ENCODE results near the gene SNRPD3.
A peak's percentile ranks its signal among the peaks of the same experiment; 100 is the strongest.
"Not testable (repeated sequence)": the region's sequence is repeated elsewhere in the genome, so short reads cannot be mapped to it uniquely, and the experiment has no call there.

The SNRPD3 gene

GRCh38 chr22:24535348-24535747, 20.5 kb upstream of the SNRPD3 start:
- no peak for DNase-seq

GRCh38 chr22:24536089-24536488, 19.7 kb upstream of the SNRPD3 start:
- no peak for DNase-seq

GRCh38 chr22:24540470-24540869, 15.3 kb upstream of the SNRPD3 start:
- no peak for DNase-seq

GRCh38 chr22:24541681-24542515, 13.9 kb upstream of the SNRPD3 start:
- no peak for DNase-seq

- DNase-seq, result no peak
These were observed 13.2 kb upstream of the SNRPD3 start for GRCh38 chr22:24542641-24543040.

GRCh38 chr22:24543185-24543601, 12.6 kb upstream of the SNRPD3 start:
- DNase-seq, result no peak

GRCh38 chr22:24543679-24544243, 12.0 kb upstream of the SNRPD3 start:
- DNase-seq, result no peak

- no peak for DNase-seq
These were observed 7.0 kb upstream of the SNRPD3 start for GRCh38 chr22:24548812-24549211.

GRCh38 chr22:24550028-24550901, 5.5 kb upstream of the SNRPD3 start:
- no peak for DNase-seq

- DNase-seq, result no peak
These were observed 4.8 kb upstream of the SNRPD3 start for GRCh38 chr22:24550902-24551435.

- not testable (repeated sequence) for DNase-seq
These were observed 3.1 kb upstream of the SNRPD3 start for GRCh38 chr22:24552503-24553286.

GRCh38 chr22:24553597-24554312, 2.0 kb upstream of the SNRPD3 start:
- no peak for DNase-seq

GRCh38 chr22:24554313-24555164, 1.3 kb upstream of the SNRPD3 start, which contains the start of gene GUCD1:
TSS of gene GUCD1 (minus strand) at chr22:24555138. CDS start at chr22:24554991, 147 bp downstream.
- peak; percentile 2 for DNase-seq

GRCh38 chr22:24559471-24559870, 3.7 kb downstream of the SNRPD3 start:
- DNase-seq, result no peak

GRCh38 chr22:24563246-24563645, 7.4 kb downstream of the SNRPD3 start:
- no peak for DNase-seq

- DNase-seq, result no peak
These were observed 8.7 kb downstream of the SNRPD3 start for GRCh38 chr22:24564376-24565058.

GRCh38 chr22:24565077-24565476, 9.3 kb downstream of the SNRPD3 start:
- DNase-seq, result no peak

GRCh38 chr22:24566899-24567511, 11.2 kb downstream of the SNRPD3 start:
- peak; percentile 75 for DNase-seq

- DNase-seq, result no peak
These were observed 11.9 kb downstream of the SNRPD3 start for GRCh38 chr22:24567668-24568067.

GRCh38 chr22:24571266-24571665, 15.5 kb downstream of the SNRPD3 start:
- no peak for DNase-seq

Data from DMS79 treated with DMSO at 0.1 percent for 48 hours (cell line).